Fibroblast of lung (primary cell): ENCODE data around the gene CHST13.

ENCODE experiments used
- CTCF ChIP-seq, 2 donors: IDR thresholded peaks in 1 of 2; conservative IDR thresholded peaks in 1 of 2; 1 replicate in 1 of 2; 2 replicates in 1 of 2; pipeline ENCODE4 v1.5.1; 2011 to 2012; ENCODE audit warnings: low read length in 2 of 2, control low read depth in 1 of 2, inconsistent platforms in 1 of 2, low read depth in 1 of 2, mild to moderate bottlenecking in 1 of 2
- EZH2 ChIP-seq: IDR thresholded peaks from 2 replicates; pipeline ENCODE4 v1.5.1; 2012; ENCODE audit warnings: low read length, control low read depth, mild to moderate bottlenecking; ENCODE audit errors: missing control alignments

GRCh38 chr3:126484662-126485061, 39.3 kb upstream of the CHST13 start:
- TF ChIP-seq CTCF (conservative IDR thresholded peaks at IDR 0.05 in 1 of 2, IDR thresholded peaks at IDR 0.05 in 1 of 2; ENCODE audit: low read depth in 1 of 2, low read length in 2 of 2) (no peak), EZH2 (no peak)
